SK-N-SH treated with all-trans-retinoic acid at 6 μM for 48 hours (cell line): ENCODE measurements around the gene ID2.

ENCODE experiments used
- ATAC-seq: fragments of 200-7000 bp; cut with Tn5 transposase; 3 replicates; pipeline ENCODE4 v1.9.1; 2020; ENCODE audit warnings: mild to moderate bottlenecking, moderate library complexity
- BACH2 ChIP-seq: fragments of 250-450 bp; sonication (Bioruptor Pico); IDR thresholded peaks from 2 replicates; pipeline ENCODE4 v1.9.0; 2021; ENCODE audit warnings: mild to moderate bottlenecking, borderline replicate concordance
- CSDC2 ChIP-seq: fragments of 250-450 bp; sonication (Bioruptor Pico); IDR thresholded peaks from 2 replicates; pipeline ENCODE4 v1.5.0; 2020; ENCODE audit warnings: mild to moderate bottlenecking, moderate library complexity
- ESRRG ChIP-seq: fragments of 250-450 bp; sonication (Bioruptor Pico); IDR thresholded peaks from 2 replicates; pipeline ENCODE4 v1.6.1; 2021; ENCODE audit warnings: mild to moderate bottlenecking
- GLIS3 ChIP-seq: fragments of 250-450 bp; sonication (Bioruptor Pico); IDR thresholded peaks from 2 replicates; pipeline ENCODE4 v1.5.0; 2020; ENCODE audit warnings: mild to moderate bottlenecking, moderate library complexity
- ISL1 ChIP-seq: fragments of 250-450 bp; sonication (Bioruptor Pico); IDR thresholded peaks from 2 replicates; pipeline ENCODE4 v2.1.2; 2022; ENCODE audit warnings: mild to moderate bottlenecking, moderate library complexity
- OSR1 ChIP-seq: fragments of 250-450 bp; sonication (Bioruptor Pico); IDR thresholded peaks from 2 replicates; pipeline ENCODE4 v1.8.0; 2022; ENCODE audit warnings: moderate library complexity, mild to moderate bottlenecking, inconsistent platforms
- RARB ChIP-seq: fragments of 250-450 bp; sonication (Bioruptor Pico); IDR thresholded peaks from 2 replicates; pipeline ENCODE4 v1.8.0; 2021; ENCODE audit warnings: mild to moderate bottlenecking, moderate library complexity
- SNAI2 ChIP-seq: fragments of 250-450 bp; sonication (Bioruptor Pico); IDR thresholded peaks from 2 replicates; pipeline ENCODE4 v1.5.0; 2020; ENCODE audit warnings: mild to moderate bottlenecking, moderate library complexity
- TCF4 ChIP-seq: fragments of 250-450 bp; sonication (Bioruptor Pico); IDR thresholded peaks from 2 replicates; pipeline ENCODE4 v1.8.0; 2021; ENCODE audit warnings: mild to moderate bottlenecking, moderate library complexity, borderline replicate concordance
- TOX ChIP-seq: fragments of 250-450 bp; sonication (Bioruptor Pico); IDR thresholded peaks from 2 replicates; pipeline ENCODE4 v1.8.0; 2021; ENCODE audit warnings: mild to moderate bottlenecking, moderate library complexity, borderline replicate concordance
- TSHZ2 ChIP-seq: fragments of 250-450 bp; sonication (Bioruptor Pico); IDR thresholded peaks from 2 replicates; pipeline ENCODE4 v1.5.0; 2020; ENCODE audit warnings: mild to moderate bottlenecking, moderate library complexity
- ZC3H10 ChIP-seq: fragments of 250-450 bp; sonication (Bioruptor Pico); IDR thresholded peaks from 2 replicates; pipeline ENCODE4 v1.5.1; 2021; ENCODE audit warnings: mild to moderate bottlenecking, moderate library complexity
- ZFP30 ChIP-seq: fragments of 450-650 bp; formaldehyde crosslinking; IDR thresholded peaks from 2 replicates; pipeline ENCODE4 v1.5.0; 2022; ENCODE audit warnings: mild to moderate bottlenecking, moderate library complexity
- ZNF565 ChIP-seq: fragments of 450-650 bp; formaldehyde crosslinking; conservative IDR thresholded peaks from 2 replicates; pipeline ENCODE4 v1.5.0; 2020; ENCODE audit warnings: low read depth, mild to moderate bottlenecking, moderate library complexity
- ZNF70 ChIP-seq: fragments of 450-650 bp; formaldehyde crosslinking; IDR thresholded peaks from 2 replicates; pipeline ENCODE4 v1.5.0; 2020; ENCODE audit warnings: mild to moderate bottlenecking, moderate library complexity
- ZNF8 ChIP-seq: fragments of 450-650 bp; formaldehyde crosslinking; IDR thresholded peaks from 2 replicates; pipeline ENCODE4 v1.5.0; 2020; ENCODE audit warnings: mild to moderate bottlenecking, moderate library complexity
- TF ChIP-seq, protein P1 (sequence below): fragments of 250-450 bp; sonication (Bioruptor Pico); IDR thresholded peaks from 2 replicates; pipeline ENCODE4 v1.8.0; 2020; ENCODE audit warnings: mild to moderate bottlenecking, moderate library complexity, borderline replicate concordance
- TF ChIP-seq, protein P2 (sequence below): fragments of 250-450 bp; sonication (Bioruptor Pico); IDR thresholded peaks from 2 replicates; pipeline ENCODE4 v1.5.1; 2021; ENCODE audit warnings: mild to moderate bottlenecking, moderate library complexity

ID2 gene

DNA sequence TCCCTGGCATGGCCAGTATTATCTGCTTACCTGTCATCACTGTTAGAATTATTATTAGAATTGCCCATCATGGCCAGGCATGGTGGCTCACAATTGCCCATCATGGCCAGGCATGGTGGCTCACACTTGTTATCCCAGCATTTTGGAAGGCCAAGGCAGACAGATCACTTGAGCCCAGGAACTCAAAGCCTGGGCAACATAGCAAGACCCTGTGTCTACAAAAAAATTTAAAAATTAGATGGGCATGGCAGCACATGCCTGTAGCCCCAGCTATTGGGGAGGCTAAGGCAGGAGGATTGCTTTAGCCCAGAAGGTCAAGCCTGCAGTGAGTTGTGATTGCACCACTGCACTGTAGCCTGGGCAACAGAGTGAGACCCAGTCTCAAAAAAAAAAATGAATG, 27.4 kb upstream of the ID2 start:
- no peak for TF ChIP-seq ZNF565 (CRISPR knock-in tag)
- TF ChIP-seq ZFP30 (CRISPR knock-in tag), result no peak
- ATAC-seq, result no peak

DNA sequence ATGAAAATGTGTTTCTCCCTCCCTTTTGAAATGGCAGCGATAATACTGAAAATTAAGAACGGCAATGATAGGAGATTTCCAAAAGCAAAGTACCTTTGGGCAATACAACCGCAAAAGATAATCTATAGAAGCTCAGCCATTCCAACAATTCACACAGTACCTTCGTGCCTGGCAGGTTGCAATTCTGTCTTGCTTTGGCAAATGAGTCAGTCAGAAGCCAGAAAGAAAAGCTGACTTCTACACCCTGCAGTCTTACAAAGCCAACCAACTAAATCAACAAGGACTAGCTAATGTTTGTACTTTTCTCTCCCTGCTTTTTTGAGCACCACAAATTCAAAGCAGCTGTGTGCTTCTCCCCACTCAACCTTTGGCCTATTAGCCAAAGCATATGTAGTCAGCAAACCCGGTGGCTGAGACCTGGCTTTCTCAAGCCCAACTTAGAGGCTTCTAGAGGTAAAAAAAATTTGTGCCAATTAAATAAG, 25.7 kb upstream of the ID2 start:
- ATAC-seq, result peak; percentile 61
- TF ChIP-seq OSR1 (no peak), CSDC2 (CRISPR knock-in tag) (no peak), ZNF70 (CRISPR knock-in tag) (no peak)

- ATAC-seq, result no peak
- TF ChIP-seq, protein P1, sequence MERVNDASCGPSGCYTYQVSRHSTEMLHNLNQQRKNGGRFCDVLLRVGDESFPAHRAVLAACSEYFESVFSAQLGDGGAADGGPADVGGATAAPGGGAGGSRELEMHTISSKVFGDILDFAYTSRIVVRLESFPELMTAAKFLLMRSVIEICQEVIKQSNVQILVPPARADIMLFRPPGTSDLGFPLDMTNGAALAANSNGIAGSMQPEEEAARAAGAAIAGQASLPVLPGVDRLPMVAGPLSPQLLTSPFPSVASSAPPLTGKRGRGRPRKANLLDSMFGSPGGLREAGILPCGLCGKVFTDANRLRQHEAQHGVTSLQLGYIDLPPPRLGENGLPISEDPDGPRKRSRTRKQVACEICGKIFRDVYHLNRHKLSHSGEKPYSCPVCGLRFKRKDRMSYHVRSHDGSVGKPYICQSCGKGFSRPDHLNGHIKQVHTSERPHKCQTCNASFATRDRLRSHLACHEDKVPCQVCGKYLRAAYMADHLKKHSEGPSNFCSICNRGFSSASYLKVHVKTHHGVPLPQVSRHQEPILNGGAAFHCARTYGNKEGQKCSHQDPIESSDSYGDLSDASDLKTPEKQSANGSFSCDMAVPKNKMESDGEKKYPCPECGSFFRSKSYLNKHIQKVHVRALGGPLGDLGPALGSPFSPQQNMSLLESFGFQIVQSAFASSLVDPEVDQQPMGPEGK (CRISPR knock-in tag), result no peak
- TF ChIP-seq ZFP30 (CRISPR knock-in tag) (no peak), SNAI2 (CRISPR knock-in tag) (no peak), ZC3H10 (CRISPR knock-in tag) (no peak), ISL1 (CRISPR knock-in tag) (no peak), TCF4 (CRISPR knock-in tag) (no peak), RARB (CRISPR knock-in tag) (no peak)
Observed at GRCh38 chr2:8656811-8657210, 25.0 kb upstream of the ID2 start.

DNA sequence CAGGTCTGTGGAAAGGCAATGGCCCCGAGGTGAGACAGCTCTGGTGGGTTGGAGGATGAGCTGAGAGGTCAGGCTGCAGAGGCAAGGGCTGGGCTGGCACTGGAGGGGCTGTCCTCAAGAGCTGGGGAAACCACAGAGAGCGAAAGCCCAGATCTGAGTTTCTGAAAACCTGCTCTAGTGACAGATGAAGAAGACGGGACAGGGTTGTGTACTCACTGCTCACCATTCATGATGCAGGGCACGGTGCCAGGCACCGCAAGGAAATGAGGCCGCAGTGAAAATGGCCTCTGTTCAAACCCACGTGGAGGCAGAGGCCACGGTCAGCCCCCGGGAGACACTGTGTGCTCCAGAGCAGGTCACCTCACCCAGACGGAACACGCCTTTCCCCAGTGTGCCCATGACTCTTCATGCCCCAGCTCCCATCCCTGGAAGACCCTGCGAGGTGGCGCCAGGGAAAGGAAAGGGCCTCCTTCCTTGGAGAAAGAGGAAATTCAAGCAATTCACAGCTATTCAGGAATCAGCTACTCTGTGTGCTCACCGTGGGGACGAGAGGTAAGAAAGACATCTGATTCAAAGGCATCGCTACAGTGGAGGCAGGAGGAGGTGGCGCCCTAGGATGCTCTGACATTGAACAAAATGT, 24.3 kb upstream of the ID2 start:
- no peak for ATAC-seq
- TF ChIP-seq ZNF70 (CRISPR knock-in tag) (no peak), SNAI2 (CRISPR knock-in tag) (no peak), ESRRG (CRISPR knock-in tag) (no peak), BACH2 (CRISPR knock-in tag) (no peak), OSR1 (no peak), ZNF565 (CRISPR knock-in tag) (no peak), ZNF8 (CRISPR knock-in tag) (no peak), CSDC2 (CRISPR knock-in tag) (no peak), TSHZ2 (CRISPR knock-in tag) (no peak), TCF4 (CRISPR knock-in tag) (no peak)
- TF ChIP-seq, protein P2, sequence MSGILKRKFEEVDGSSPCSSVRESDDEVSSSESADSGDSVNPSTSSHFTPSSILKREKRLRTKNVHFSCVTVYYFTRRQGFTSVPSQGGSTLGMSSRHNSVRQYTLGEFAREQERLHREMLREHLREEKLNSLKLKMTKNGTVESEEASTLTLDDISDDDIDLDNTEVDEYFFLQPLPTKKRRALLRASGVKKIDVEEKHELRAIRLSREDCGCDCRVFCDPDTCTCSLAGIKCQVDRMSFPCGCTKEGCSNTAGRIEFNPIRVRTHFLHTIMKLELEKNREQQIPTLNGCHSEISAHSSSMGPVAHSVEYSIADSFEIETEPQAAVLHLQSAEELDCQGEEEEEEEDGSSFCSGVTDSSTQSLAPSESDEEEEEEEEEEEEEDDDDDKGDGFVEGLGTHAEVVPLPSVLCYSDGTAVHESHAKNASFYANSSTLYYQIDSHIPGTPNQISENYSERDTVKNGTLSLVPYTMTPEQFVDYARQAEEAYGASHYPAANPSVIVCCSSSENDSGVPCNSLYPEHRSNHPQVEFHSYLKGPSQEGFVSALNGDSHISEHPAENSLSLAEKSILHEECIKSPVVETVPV, result no peak
- TF ChIP-seq, all 23 proteins: peak for 0

DNA sequence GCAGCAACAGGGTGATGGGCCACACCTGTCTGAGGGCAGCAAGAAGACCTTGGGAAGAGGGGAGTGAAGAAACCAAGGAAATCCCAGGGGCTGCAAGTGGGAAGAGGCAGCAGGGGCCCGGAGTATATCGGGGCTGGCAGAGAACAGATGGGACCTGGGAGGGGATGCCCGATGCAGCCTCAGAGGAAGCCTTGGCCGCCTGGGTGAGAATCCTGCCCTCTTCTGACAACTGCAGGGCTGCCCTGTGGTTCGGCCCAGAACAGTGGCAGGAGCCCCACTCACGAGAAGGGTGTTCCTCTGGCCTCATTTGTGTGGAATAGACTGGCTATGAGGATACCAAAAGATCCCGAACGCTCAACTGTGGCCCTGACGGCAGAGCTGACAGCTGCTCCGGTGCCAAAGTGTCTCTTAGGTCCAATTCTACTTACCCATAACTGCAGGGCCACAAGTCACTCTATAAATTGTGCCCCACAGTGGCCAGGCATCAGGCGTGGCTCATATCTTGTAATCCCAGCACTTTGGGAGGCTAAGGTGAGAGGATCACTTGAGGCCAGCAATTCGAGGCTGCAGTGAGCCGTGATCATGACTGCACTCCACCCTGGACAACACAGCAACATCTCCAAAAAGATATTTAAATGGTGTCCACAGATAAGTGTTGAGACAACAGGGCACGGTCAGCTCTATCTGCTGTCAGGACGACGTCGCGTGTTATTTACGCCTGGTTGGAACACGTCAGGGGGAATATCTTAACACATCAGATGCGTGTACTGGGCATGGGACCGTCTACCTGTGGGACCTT, 23.6 kb upstream of the ID2 start:
- no peak for ATAC-seq
- TF ChIP-seq GLIS3, result no peak
- TF ChIP-seq, all 23 proteins: peak for 0

GRCh38 chr2:8659092-8659734, 22.6 kb upstream of the ID2 start:
- ATAC-seq, result no peak
- TF ChIP-seq TOX (CRISPR knock-in tag) (no peak), ZNF70 (CRISPR knock-in tag) (no peak)
- TF ChIP-seq, all 23 proteins: peak for 0
